ENCODE data around the gene DNAJC17. TPM values are rescaled to one million over a fixed set of nuclear protein-coding genes. Genes with fewer than 3 reads are reported as not detected.

DNAJC17 gene
- polyA plus RNA-seq, 2 of the 4 experiments (the other 2 are of a cell fraction), result 22.3 to 24.4 TPM

- ATAC-seq, result no peak
- no peak for FAIRE-seq
- no peak overlapping the region for H3K4me3 ChIP-seq
These were observed 37.8 kb upstream of the DNAJC17 start for GRCh38 chr15:40845036-40845435.

GRCh38 chr15:40844696-40845030 lies 37.4 kb upstream of the DNAJC17 start:
- TF ChIP-seq FOSL2 (IDR thresholded peaks at IDR 0.05) (no peak), FOSL2 (CRISPR knock-in tag; IDR thresholded peaks at IDR 0.05) (no peak), CHD2 (IDR thresholded peaks at IDR 0.05; ENCODE audit: low read length, partially characterized antibody) (no peak), RAD21 (conservative IDR thresholded peaks at IDR 0.05 in 1 of 2, IDR thresholded peaks at IDR 0.05 in 1 of 2) (no peak), HEYL (CRISPR knock-in tag; IDR thresholded peaks at IDR 0.05) (no peak)
- H3K9me3 ChIP-seq, result no peaks in the 10 kb centered on the region
- FAIRE-seq, result no peak
- WGBS (ENCODE audit: missing lambda C conversion rate), result 97% methylated on average over 14 of the region's 28 CpGs
- no peak overlapping the region; a peak in 1 of 6 replicates for H3K27ac ChIP-seq
- POLR2A ChIA-PET, result no interaction called here
- H3K4me3 ChIP-seq, result no peak overlapping the region
- no peak for ATAC-seq
- DNase-seq (ENCODE audit: low read depth in 1 of 2, low spot score in 1 of 2), result no peak
- peak overlapping the region; percentile 92; the same call in 1 of the 3 replicates for H3K4me2 ChIP-seq
- peaks cover 23% of the 10 kb centered on the region for H3K4me1 ChIP-seq
- CTCF ChIA-PET, result interaction anchor here (0.6 to 8.2 kb wide), 2 partner anchors 13 to 374 kb away, joined by 3 to 82 read pairs; no protein-coding TSS in a partner anchor

More at GRCh38 chr15:40845036-40845435, 37.8 kb upstream of the DNAJC17 start:
- no peak for DNase-seq (ENCODE audit: low read depth in 1 of 2, low spot score in 1 of 2)
- Histone ChIP-seq H3K27ac (no peak overlapping the region), H3K4me2 (no peak overlapping the region), H3K4me1 (peaks cover 23% of the 10 kb centered on the region), H3K9me3 (no peaks in the 10 kb centered on the region)
- ChIA-PET POLR2A (no interaction called here), CTCF (interaction anchor here (0.6 to 8.2 kb wide), 2 partner anchors 13 to 374 kb away, joined by 3 to 82 read pairs; no protein-coding TSS in a partner anchor)
- TF ChIP-seq RAD21 (conservative IDR thresholded peaks at IDR 0.05 in 1 of 2, IDR thresholded peaks at IDR 0.05 in 1 of 2), result no peak
- no peak for TF ChIP-seq PBX3 (IDR thresholded peaks at IDR 0.05)
- no peak for TF ChIP-seq ATOH8 (CRISPR knock-in tag; IDR thresholded peaks at IDR 0.05; ENCODE audit: low read depth)
- no peak for TF ChIP-seq HMGXB4 (CRISPR knock-in tag; IDR thresholded peaks at IDR 0.05; ENCODE audit: borderline replicate concordance)
- TF ChIP-seq POLR2AphosphoS2 (conservative IDR thresholded peaks at IDR 0.05; ENCODE audit: low read length), result no peak
- TF ChIP-seq RNF2 (IDR thresholded peaks at IDR 0.05; ENCODE audit: borderline replicate concordance, low read depth), result no peak
- TF ChIP-seq POLR2A (IDR thresholded peaks at IDR 0.05; ENCODE audit: low read length), result no peak
- TF ChIP-seq MAZ (IDR thresholded peaks at IDR 0.05; ENCODE audit: borderline replicate concordance, low read depth, low read length), result no peak
- TF ChIP-seq MAFK (IDR thresholded peaks at IDR 0.05; ENCODE audit: partially characterized antibody), result no peak
- TF ChIP-seq PHF8 (IDR thresholded peaks at IDR 0.05; ENCODE audit: borderline replicate concordance, low read depth), result no peak
- TF ChIP-seq HEYL (CRISPR knock-in tag; IDR thresholded peaks at IDR 0.05), result no peak
- TF ChIP-seq FOXS1 (CRISPR knock-in tag; IDR thresholded peaks at IDR 0.05), result no peak
- no peak for TF ChIP-seq GATA3 (IDR thresholded peaks at IDR 0.05; ENCODE audit: borderline replicate concordance)
- no peak for TF ChIP-seq E2F6 (IDR thresholded peaks at IDR 0.05; ENCODE audit: borderline replicate concordance, low read depth)
- no peak for TF ChIP-seq SREBF2 (IDR thresholded peaks at IDR 0.05)
- TF ChIP-seq ZNF302 (CRISPR knock-in tag; IDR thresholded peaks at IDR 0.05), result no peak
- no peak for TF ChIP-seq MAX (IDR thresholded peaks at IDR 0.05)
- no peak for TF ChIP-seq CBX8 (IDR thresholded peaks at IDR 0.05)
- TF ChIP-seq TP53 (CRISPR knock-in tag; IDR thresholded peaks at IDR 0.05), result no peak
- no peak for TF ChIP-seq SMC3 (IDR thresholded peaks at IDR 0.05)
- 90% methylated on average over 11 of the region's 12 CpGs for WGBS (ENCODE audit: missing lambda C conversion rate)

All from A549 (cell line).